Activated CD8-positive, alpha-beta T cell treated with anti-CD3 and anti-CD28 coated beads for 36 hours (primary cell): Measurements from ENCODE around the gene RAD51B. TPM values are rescaled to one million over a fixed set of nuclear protein-coding genes. Genes with fewer than 3 reads are reported as not detected.

Experiments
- ATAC-seq: fragments of 200-7000 bp; cut with Tn5 transposase; one replicate; pipeline ENCODE4 v1.10.0; 2021; ENCODE audit warnings: mild to moderate bottlenecking, moderate library complexity
- CTCF ChIA-PET: fragments of 350-600 bp; sonication (Branson Sonifier 250); formaldehyde crosslinking; loops from one replicate; lab custom pipeline; 2021; ENCODE audit warnings: antibody characterized with exemption; lab: Charles Lee
- POLR2A ChIA-PET: fragments of 350-600 bp; sonication (Branson Sonifier 250); formaldehyde crosslinking; loops from one replicate; lab custom pipeline; 2021; ENCODE audit warnings: antibody characterized with exemption; lab: Charles Lee
- DNase-seq: peaks from one replicate; pipeline ENCODE4 v3.0.0-alpha.2; 2020
- H3K27ac Mint-ChIP-seq: one replicate; pipeline ENCODE4 v1.8.0; 2021; ENCODE audit warnings: mild to moderate bottlenecking, mixed read lengths
- H3K27me3 Mint-ChIP-seq: one replicate; pipeline ENCODE4 v1.8.0; 2021; ENCODE audit warnings: mixed read lengths
- H3K36me3 Mint-ChIP-seq: one replicate; pipeline ENCODE4 v1.8.0; 2021; ENCODE audit warnings: low read depth, mixed read lengths
- H3K4me1 Mint-ChIP-seq: one replicate; pipeline ENCODE4 v1.8.0; 2021; ENCODE audit warnings: low read depth, mixed read lengths
- H3K4me3 Mint-ChIP-seq: one replicate; pipeline ENCODE4 v1.8.0; 2021; ENCODE audit warnings: mild to moderate bottlenecking, moderate library complexity, mixed read lengths
- H3K9me3 Mint-ChIP-seq: one replicate; pipeline ENCODE4 v1.8.0; 2021; ENCODE audit warnings: mixed read lengths
- intact Hi-C: fragments of 100-400 bp; cut with micrococcal nuclease; formaldehyde crosslinking; loops from one replicate; pipeline ENCODE4 v1.10.0; 2022
- total RNA-seq, 2 experiments: library from RNA; stranded (reverse); gene quantifications; one replicate each; pipeline ENCODE4 v1.2.3, GENCODE V29; 2021
- TF ChIP-seq, protein P1 (sequence below): fragments of 200-600 bp; IDR thresholded peaks from one replicate; pipeline ENCODE4 v1.8.0; 2022; ENCODE audit warnings: antibody characterized with exemption, mild to moderate bottlenecking

RAD51B gene
- total RNA-seq, 2 experiments from 2014 or later = 38.2 to 40.6 TPM

DNA sequence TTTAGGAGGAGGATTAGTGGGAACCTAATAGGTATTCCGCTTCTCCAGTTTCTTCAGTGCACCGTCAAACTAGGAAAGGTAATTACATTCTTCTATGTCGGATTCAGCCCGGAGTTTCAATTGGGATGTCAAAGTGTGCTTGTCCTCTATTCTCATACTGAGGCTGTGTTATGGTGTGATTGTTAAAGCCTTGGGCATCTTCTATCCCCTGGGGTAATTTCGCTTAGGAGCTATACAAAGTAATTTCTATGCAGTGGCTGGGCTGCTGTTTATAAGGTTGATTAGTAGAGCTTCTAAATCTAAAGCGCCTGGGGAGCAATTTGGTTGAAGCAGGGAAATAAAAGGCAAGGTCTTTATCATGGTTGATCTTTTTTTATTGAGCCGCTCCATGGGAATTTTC lies 573.7 kb downstream of the RAD51B start:
- Mint-ChIP-seq H3K27me3 (no peaks in the 10 kb centered on the region), H3K9me3 (no peaks in the 10 kb centered on the region), H3K36me3 (no peaks in the 10 kb centered on the region), H3K4me3 (no peak overlapping the region), H3K27ac (no peak overlapping the region), H3K4me1 (peaks cover 2% of the 10 kb centered on the region)
- DNase-seq (no peak), ATAC-seq (no peak)
- intact Hi-C loops = no loop called here
- CTCF ChIA-PET = interaction anchor here (0.7 to 1.1 kb wide), 2 partner anchors 15 to 423 kb away, joined by 3 read pairs; no protein-coding TSS in a partner anchor
- TF ChIP-seq, protein P1, sequence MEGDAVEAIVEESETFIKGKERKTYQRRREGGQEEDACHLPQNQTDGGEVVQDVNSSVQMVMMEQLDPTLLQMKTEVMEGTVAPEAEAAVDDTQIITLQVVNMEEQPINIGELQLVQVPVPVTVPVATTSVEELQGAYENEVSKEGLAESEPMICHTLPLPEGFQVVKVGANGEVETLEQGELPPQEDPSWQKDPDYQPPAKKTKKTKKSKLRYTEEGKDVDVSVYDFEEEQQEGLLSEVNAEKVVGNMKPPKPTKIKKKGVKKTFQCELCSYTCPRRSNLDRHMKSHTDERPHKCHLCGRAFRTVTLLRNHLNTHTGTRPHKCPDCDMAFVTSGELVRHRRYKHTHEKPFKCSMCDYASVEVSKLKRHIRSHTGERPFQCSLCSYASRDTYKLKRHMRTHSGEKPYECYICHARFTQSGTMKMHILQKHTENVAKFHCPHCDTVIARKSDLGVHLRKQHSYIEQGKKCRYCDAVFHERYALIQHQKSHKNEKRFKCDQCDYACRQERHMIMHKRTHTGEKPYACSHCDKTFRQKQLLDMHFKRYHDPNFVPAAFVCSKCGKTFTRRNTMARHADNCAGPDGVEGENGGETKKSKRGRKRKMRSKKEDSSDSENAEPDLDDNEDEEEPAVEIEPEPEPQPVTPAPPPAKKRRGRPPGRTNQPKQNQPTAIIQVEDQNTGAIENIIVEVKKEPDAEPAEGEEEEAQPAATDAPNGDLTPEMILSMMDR = no peak
- POLR2A ChIA-PET = interaction anchor here (0.6 to 0.9 kb wide), 2 partner anchors 9 to 17 kb away, joined by 3 read pairs; no protein-coding TSS in a partner anchor

DNA sequence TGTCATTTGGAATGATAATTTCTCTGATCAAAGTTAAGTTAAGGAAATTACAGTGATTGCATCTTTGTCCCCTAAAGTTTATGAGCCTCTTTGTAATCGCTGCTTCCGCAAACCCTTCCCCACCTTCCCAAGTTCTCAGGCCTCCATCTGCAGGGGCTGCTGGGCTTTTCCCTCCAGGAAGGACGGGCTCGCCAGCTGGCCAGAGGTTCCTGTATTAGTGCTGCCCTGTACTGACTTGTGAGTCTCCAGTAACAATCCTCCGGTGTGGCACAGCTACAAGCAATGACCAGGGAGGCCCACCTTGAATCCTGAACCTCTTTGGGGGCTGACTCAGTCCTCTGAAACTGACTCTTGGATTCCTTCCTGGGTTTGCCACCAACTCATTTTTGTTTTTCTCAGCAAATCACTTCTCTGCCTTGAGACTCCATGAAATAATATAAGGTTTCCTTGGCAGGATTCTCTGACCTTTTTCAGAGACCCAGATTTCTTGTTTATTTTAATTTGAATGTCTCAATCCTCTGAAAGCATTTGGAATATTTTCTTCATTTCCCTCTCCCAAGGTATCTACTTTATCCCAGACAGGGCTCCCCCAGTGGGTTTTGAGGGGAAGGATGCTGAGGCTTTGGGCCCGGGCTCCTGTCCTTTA lies 574.7 kb downstream of the RAD51B start:
- DNase-seq (no peak), ATAC-seq (no peak)
- Mint-ChIP-seq H3K27ac (no peak overlapping the region), H3K4me3 (no peak overlapping the region), H3K36me3 (no peaks in the 10 kb centered on the region), H3K9me3 (no peaks in the 10 kb centered on the region), H3K4me1 (peaks cover 2% of the 10 kb centered on the region), H3K27me3 (no peaks in the 10 kb centered on the region)
- intact Hi-C loops = no loop called here
- ChIA-PET POLR2A (no interaction called here), CTCF (no interaction called here)
- TF ChIP-seq, protein P1 = no peak

DNA sequence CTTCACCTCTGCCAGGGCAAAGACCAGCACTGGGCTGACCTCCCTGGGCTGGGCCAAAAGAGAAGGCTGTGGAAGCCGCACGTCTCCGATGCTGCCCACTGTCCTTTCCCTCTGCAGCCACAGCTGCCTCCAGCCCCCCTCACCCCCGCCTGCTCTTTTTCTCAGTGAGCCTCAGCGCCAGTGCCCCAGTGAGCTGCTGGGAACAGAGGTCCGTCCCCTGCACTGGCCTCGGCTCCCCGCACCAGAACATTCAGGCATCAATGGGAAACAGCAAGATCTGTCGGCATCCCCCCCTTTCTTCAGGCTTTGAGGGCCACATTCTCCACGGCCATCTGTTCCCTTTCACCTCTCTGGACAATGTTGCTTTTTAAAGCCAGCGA lies 575.2 kb downstream of the RAD51B start:
- DNase-seq = no peak
- ChIA-PET CTCF (no interaction called here), POLR2A (no interaction called here)
- Mint-ChIP-seq H3K27me3 (no peaks in the 10 kb centered on the region), H3K9me3 (no peaks in the 10 kb centered on the region), H3K27ac (no peak overlapping the region), H3K36me3 (no peaks in the 10 kb centered on the region), H3K4me3 (no peak overlapping the region), H3K4me1 (peaks cover 2% of the 10 kb centered on the region)
- intact Hi-C loops = no loop called here
- no peak for ATAC-seq
- TF ChIP-seq, protein P1 = no peak

DNA sequence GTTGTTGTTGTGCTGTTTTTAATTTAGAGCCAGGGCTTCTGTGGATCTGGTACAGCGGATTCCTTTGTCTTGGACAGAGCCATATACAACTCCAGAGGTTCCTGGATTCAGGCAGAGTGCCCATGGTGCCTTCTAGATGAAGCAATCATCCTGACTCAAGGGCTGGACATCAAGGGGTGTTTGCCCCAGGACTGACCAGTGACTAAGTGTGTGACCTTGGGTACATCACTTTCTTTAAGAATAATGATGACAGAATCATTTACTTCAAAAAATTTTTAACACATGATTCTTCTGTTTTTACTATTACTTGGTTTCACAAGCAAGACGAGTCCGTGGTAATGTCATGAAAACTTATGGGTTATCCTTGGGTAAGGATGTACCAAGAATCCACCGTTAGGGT lies 576.0 kb downstream of the RAD51B start:
- ATAC-seq = no peak
- H3K27me3 Mint-ChIP-seq = no peaks in the 10 kb centered on the region
- H3K36me3 Mint-ChIP-seq = no peaks in the 10 kb centered on the region
- ChIA-PET POLR2A (no interaction called here), CTCF (no interaction called here)
- H3K4me1 Mint-ChIP-seq = peaks cover 8% of the 10 kb centered on the region
- no peaks in the 10 kb centered on the region for H3K9me3 Mint-ChIP-seq
- no peak overlapping the region for H3K27ac Mint-ChIP-seq
- no peak overlapping the region for H3K4me3 Mint-ChIP-seq
- DNase-seq = no peak
- intact Hi-C loops = no loop called here
- TF ChIP-seq, protein P1 = no peak

DNA sequence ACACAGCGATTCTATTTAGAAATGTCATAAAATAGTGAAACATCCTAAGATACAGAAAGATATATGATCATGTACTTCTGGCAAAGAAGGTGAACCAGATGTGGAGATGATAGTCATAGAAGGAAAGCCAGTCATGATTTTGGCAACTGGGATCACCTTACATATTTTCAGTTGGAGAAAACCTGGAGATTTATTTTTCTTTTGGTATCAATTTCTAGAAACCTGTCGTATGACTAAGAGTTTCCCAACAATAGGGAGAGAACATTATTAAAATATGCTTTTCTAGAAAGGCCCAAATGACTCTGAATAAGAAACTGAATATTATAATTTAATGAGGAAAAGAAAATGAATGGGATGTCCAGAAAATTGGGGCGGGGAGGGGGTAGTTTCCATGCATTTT lies 576.9 kb downstream of the RAD51B start:
- ATAC-seq (no peak), DNase-seq (no peak)
- no peak overlapping the region for H3K4me3 Mint-ChIP-seq
- H3K36me3 Mint-ChIP-seq = no peaks in the 10 kb centered on the region
- no peak overlapping the region for H3K27ac Mint-ChIP-seq
- no peaks in the 10 kb centered on the region for H3K27me3 Mint-ChIP-seq
- H3K9me3 Mint-ChIP-seq = no peaks in the 10 kb centered on the region
- TF ChIP-seq, protein P1 = no peak
- intact Hi-C loops = no loop called here
- ChIA-PET CTCF (no interaction called here), POLR2A (no interaction called here)
- H3K4me1 Mint-ChIP-seq = peaks cover 10% of the 10 kb centered on the region
